ENCODE measurements around the gene CAMKK1. TPM values are rescaled to one million over a fixed set of nuclear protein-coding genes. Genes with fewer than 3 reads are reported as not detected.

The CAMKK1 gene
- total and polyA plus RNA-seq, 4 donors, result 3.8 to 14.9 (median 9.4) TPM

DNA sequence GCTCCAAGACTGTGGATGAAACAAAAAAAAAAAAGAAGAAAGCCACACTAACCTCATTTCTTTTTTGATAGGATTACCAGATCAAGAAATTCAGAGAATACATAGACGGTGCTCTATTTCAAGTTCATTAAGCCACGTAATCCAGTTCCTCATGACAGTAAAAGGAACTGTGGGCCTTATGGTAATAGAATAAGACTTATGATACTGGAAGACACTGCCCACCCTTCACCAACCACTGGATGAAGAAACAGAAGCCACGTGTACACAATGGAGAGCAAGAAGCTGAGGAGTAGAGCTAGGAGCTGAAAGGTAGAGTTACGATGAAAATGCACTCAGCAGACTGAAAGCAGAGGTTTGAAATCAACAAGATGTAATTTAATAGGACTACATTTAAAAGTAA is 58.0 kb downstream of the CAMKK1 start:
- Histone ChIP-seq H3K4me1 (ENCODE audit: control insufficient read depth in 5 of 5, insufficient read depth in 5 of 5, low read length in 5 of 5) (peaks cover 0 to 10% (median 0%) of the 10 kb centered on the region in 5 donors), H3K27ac (ENCODE audit: low read depth in 1 of 2, low read length in 1 of 2) (peak overlapping the region in 1 of 2 donors; percentile 82), H3K36me3 (ENCODE audit: control insufficient read depth in 4 of 4, insufficient read depth in 4 of 4, low read length in 4 of 4) (peaks cover 11 to 41% (median 24%) of the 10 kb centered on the region in 4 donors), H3K27me3 (ENCODE audit: control insufficient read depth in 3 of 3, insufficient read depth in 3 of 3, low read length in 2 of 3) (no peaks in the 10 kb centered on the region), H3K9ac (ENCODE audit: insufficient read depth in 1 of 2, low read length in 2 of 2) (no peak overlapping the region), H3K4me3 (no peak overlapping the region), H3K9me3 (ENCODE audit: control insufficient read depth in 4 of 4, insufficient read depth in 3 of 4, low read length in 3 of 4) (no peaks in the 10 kb centered on the region)
- TF ChIP-seq, protein P1, sequence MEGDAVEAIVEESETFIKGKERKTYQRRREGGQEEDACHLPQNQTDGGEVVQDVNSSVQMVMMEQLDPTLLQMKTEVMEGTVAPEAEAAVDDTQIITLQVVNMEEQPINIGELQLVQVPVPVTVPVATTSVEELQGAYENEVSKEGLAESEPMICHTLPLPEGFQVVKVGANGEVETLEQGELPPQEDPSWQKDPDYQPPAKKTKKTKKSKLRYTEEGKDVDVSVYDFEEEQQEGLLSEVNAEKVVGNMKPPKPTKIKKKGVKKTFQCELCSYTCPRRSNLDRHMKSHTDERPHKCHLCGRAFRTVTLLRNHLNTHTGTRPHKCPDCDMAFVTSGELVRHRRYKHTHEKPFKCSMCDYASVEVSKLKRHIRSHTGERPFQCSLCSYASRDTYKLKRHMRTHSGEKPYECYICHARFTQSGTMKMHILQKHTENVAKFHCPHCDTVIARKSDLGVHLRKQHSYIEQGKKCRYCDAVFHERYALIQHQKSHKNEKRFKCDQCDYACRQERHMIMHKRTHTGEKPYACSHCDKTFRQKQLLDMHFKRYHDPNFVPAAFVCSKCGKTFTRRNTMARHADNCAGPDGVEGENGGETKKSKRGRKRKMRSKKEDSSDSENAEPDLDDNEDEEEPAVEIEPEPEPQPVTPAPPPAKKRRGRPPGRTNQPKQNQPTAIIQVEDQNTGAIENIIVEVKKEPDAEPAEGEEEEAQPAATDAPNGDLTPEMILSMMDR (IDR thresholded peaks at IDR 0.05; ENCODE audit: control extremely low read depth, extremely low read depth), result no peak
- DNase-seq (no peak), ATAC-seq (ENCODE audit: insufficient read depth, low FRiP score) (no peak)
- WGBS, 2 donors, result 40 to 83% methylated on average over 4 of the region's 4 CpGs

DNA sequence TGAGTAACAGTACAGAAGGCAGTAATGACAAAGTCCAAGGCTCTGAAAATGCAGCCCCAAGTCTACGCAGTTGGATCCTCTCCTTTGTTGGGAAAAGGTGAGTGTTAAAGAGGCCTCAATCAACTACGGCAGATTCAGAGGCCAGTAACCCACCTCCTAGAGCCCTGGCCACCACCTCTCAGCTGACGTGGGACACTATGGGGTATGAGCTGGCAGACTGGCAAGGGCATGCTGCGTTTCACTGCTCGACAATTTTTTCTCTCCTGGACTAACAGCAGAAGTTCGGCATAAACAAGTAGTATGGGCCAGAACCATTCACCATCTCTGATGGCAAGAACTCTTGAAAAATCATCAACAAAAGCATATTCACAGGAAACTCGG is 64.0 kb downstream of the CAMKK1 start:
- TF ChIP-seq, protein P1 (IDR thresholded peaks at IDR 0.05; ENCODE audit: control extremely low read depth, extremely low read depth), result no peak
- Histone ChIP-seq H3K27me3 (ENCODE audit: control insufficient read depth in 3 of 3, insufficient read depth in 3 of 3, low read length in 2 of 3) (no peaks in the 10 kb centered on the region), H3K9me3 (ENCODE audit: control insufficient read depth in 4 of 4, insufficient read depth in 3 of 4, low read length in 3 of 4) (no peaks in the 10 kb centered on the region), H3K4me3 (no peak overlapping the region), H3K27ac (ENCODE audit: low read depth in 1 of 2, low read length in 1 of 2) (peak overlapping the region in 1 of 2 donors; percentile 17), H3K9ac (ENCODE audit: insufficient read depth in 1 of 2, low read length in 2 of 2) (no peak overlapping the region), H3K4me1 (ENCODE audit: control insufficient read depth in 5 of 5, insufficient read depth in 5 of 5, low read length in 5 of 5) (peaks cover 0 to 6% (median 0%) of the 10 kb centered on the region in 5 donors), H3K36me3 (ENCODE audit: control insufficient read depth in 4 of 4, insufficient read depth in 4 of 4, low read length in 4 of 4) (peaks cover 22 to 42% (median 24%) of the 10 kb centered on the region in 4 donors)
- 90 to 93% methylated on average over 7 of the region's 7 CpGs for WGBS, 2 donors
- DNase-seq (no peak), ATAC-seq (ENCODE audit: insufficient read depth, low FRiP score) (no peak)

DNA sequence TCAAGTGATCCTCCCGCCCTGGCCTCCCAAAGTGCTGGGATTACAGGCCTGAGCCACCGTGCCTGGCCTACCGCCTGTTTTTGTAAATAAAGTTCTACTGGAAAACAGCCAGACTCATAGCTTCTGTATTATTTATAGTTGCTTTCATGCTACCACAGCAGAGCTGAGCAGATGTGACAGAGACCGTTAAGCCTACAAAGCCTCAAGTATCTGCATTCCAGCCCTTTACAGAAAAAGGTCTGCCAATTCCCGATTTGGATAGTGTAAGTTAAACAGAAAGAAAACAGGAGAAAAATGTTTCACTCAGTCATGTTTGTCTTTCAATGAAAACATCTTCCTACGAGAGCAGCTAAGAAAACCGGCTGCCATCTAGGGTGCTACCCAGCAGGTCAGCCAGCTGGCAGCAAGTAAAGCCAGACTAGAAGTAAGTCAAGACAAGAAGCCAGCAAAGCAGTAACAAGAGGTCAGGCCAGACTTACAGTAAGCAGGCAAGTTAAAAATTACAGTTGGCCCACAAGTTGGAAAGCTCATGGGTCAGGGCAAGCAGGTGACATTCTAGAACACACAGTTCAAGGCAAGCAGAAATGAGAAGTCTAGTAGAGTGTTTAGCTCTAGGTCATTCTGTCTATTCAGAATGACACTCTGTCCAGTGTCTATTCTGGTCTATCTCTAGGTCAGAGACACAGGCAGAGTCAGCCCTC is 64.6 kb downstream of the CAMKK1 start:
- ATAC-seq (ENCODE audit: insufficient read depth, low FRiP score) (no peak), DNase-seq (peak in 2 of 3 donors; percentile 45 to 59)
- Histone ChIP-seq H3K9me3 (ENCODE audit: control insufficient read depth in 4 of 4, insufficient read depth in 3 of 4, low read length in 3 of 4) (no peaks in the 10 kb centered on the region), H3K27me3 (ENCODE audit: control insufficient read depth in 3 of 3, insufficient read depth in 3 of 3, low read length in 2 of 3) (no peaks in the 10 kb centered on the region), H3K4me3 (no peak overlapping the region), H3K36me3 (ENCODE audit: control insufficient read depth in 4 of 4, insufficient read depth in 4 of 4, low read length in 4 of 4) (peaks cover 21 to 42% (median 27%) of the 10 kb centered on the region in 4 donors), H3K4me1 (ENCODE audit: control insufficient read depth in 5 of 5, insufficient read depth in 5 of 5, low read length in 5 of 5) (peaks cover 0 to 6% (median 0%) of the 10 kb centered on the region in 5 donors), H3K27ac (ENCODE audit: low read depth in 1 of 2, low read length in 1 of 2) (peak overlapping the region in 1 of 2 donors; percentile 17), H3K9ac (ENCODE audit: insufficient read depth in 1 of 2, low read length in 2 of 2) (no peak overlapping the region)
- TF ChIP-seq, protein P1 (IDR thresholded peaks at IDR 0.05; ENCODE audit: control extremely low read depth, extremely low read depth), result no peak
- 71 to 85% methylated on average over 7 of the region's 7 CpGs for WGBS, 2 donors
